Testis (tissue), 2 donors: ENCODE results near the gene STYX.

Source experiments
- CTCF ChIP-seq, 3 experiments: fragments of 450-650 bp in 2 of 3; fragments of 200-600 bp in 1 of 3; sonication (generic) in 1 of 3; IDR thresholded peaks; one replicate each; pipeline ENCODE4 v1.5.1; 2016 to 2019; ENCODE audit warnings: antibody characterized with exemption in 3 of 3, mild to moderate bottlenecking in 2 of 3, moderate library complexity in 1 of 3
- POLR2A ChIP-seq: fragments of 450-650 bp; IDR thresholded peaks from one replicate; pipeline ENCODE4 v1.6.1; 2017; ENCODE audit warnings: antibody characterized with exemption, mild to moderate bottlenecking, moderate library complexity

DNA sequence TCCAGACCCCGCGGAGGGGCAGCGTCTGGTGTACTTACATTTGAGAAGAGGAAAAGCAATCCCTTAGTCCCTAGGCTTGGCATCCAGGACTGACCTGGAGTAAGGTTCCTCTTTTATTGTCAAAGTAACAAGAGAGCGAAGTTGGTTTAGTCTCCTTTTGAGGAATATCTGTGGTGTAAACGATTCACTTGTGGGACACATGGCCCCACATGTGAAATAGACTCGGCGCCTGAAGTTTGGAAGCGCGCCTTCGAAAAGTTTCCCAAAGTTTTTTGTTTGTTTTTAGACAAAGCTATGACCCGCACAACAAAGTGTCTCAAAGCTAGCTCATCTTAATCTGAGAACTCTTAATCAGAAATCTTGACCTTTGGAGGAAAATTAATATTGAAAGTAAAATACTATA is 744 bp downstream of the STYX start:
- TF ChIP-seq CTCF (IDR thresholded peaks at IDR 0.05) (no peak), POLR2A (no peak)
